G401.6 (cell line): ENCODE results near the gene OCIAD1.
"Not testable (repeated sequence)": the region's sequence is repeated elsewhere in the genome, so short reads cannot be mapped to it uniquely, and the experiment has no call there.

Source experiments
- FAIRE-seq: peaks from 2 replicates; lab custom pipeline; 2012; peaks lifted over from hg19 to GRCh38; lab: Jason Lieb, UNC

OCIAD1 gene, protein sequence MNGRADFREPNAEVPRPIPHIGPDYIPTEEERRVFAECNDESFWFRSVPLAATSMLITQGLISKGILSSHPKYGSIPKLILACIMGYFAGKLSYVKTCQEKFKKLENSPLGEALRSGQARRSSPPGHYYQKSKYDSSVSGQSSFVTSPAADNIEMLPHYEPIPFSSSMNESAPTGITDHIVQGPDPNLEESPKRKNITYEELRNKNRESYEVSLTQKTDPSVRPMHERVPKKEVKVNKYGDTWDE

DNA sequence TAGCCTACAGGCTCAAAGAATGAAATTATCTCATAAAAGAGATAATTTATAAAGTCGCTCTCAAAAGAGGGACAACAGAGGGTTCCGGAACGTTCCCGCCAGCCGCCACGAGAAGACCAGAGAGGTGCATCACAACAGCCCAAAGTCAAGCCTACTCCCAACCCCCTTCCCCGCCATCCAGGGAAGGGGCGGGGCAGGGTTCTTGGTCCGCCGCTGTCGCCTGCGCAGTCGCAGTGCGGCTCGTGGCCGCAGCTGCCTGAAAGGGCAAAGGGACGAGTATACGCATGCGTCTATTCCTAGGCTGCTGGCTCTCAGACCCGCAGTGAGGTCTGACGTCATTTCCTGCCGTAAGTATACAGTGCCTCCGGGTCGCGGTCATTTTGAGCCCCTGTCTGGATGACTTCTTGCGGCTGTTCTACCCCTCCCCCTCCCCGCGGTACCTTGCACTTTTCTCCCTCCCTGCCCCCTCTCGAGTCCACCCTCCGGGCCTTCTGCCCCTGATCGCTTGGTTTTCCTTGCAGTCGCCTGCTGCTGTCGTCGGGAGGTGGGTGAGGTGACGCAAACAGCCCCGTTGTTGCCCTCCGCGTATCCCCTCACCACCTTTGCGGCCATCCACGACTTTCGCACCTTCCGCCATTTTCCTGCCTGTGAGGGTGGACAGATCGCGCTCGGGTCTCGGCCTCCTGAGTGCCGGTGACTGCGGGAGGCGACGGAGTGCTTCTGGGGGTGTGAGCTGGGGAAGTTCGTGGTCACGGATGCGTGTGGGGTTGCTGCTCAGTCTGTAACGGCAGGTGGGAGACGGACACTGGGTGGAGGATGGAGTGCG, at the start of gene OCIAD1:
TSS of gene OCIAD1 (plus strand) at position 383 of the 826 bp plus-strand sequence. CDS start 1,537 bp downstream, outside the sequence.
- peak; percentile 97 for FAIRE-seq

DNA sequence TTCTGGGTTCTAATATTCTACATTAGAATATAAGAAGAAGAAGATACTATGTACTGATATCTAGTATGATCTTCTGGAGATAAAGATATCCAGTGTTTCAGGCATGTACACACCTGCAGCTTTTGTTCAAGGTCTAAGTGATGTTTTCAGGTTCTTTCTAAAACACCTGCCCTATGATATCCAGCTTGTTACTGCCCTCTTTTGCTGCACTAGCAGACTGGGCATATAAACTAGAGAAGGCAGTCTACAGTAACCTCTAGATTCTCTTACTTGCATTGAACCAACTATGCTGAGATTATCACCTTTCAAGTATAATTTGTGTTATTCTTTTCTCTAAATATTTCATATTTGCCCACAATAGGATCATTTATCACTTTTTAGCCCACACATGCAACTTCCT, 48.9 kb upstream of the OCIAD1 start:
- FAIRE-seq, result peak; percentile 31

DNA sequence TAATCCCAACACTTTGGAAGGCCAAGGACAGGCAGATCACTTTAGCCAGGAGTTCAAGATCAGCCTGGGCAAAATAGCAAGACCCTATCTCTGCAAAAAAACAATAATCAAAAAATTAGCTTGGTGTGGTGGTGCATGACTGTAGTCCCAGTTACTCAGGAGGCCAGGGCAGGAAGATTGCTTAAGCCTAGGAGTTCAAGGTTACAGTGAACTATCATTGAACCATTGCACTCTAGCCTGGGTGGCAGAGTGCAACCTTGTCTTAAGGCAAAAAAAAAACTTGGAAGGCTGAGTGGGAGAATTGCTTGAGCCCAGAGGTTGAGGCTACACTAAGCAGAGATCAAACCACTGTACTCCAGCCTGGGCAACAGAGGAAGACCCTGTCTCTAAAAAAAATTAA, 45.6 kb upstream of the OCIAD1 start:
- FAIRE-seq, result no peak

DNA sequence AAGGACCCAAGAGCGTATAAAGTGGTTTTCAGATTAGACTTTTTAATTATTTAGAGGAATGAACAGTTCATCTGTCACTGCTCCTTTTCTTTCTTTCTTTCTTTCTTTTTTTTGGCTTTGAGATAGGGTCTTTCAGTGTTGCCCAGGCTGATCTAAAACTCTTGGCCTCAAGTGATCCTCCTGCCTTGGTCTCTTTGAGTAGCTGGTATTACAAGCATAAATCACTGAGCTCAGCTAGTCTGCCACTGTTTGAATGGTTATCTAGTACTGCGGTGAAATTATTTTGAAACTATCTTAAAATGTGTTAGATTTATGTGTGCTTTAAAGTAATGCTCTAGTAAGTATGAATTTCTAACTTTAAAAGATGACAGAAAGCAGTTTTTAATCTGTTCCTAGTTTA, 44.3 kb upstream of the OCIAD1 start:
- no peak for FAIRE-seq

DNA sequence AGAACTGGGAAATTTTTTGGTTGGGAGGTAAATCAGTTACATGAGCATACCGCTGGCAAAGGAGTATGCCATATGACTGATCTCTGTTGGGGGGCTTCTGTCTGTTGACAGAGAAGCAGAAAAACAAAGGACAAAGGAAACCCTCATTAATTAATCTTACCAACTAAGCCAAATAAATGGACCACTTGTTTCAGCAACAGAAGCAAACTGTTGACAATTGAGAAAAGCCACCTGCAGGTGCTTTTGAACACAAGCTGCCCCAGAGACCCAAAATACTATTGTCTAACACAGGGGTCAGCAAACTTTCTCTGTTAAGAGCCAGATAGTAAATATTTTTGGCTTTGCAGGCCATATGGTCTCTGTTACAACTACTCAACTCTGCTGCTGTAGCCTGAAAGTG, 43.8 kb upstream of the OCIAD1 start:
- no peak for FAIRE-seq

DNA sequence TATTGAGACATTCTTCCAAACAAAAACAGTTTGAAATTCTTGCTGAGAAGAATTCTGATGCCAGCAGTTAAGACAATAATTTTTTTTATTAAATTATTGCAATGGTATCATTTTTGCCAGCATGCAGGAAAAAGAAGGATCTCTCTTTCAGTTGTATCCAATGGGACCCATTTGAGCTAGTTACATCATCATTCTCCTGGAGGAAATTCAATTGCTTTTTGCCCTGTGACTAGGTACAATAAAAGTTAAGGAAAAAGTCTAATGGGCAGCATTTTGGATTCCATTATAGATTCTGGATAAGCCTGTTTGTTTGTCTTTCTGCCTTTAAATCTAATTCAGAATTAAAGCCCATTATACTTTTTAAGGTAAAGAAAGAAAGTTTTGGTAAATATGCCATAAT, 40.3 kb upstream of the OCIAD1 start:
- no peak for FAIRE-seq

DNA sequence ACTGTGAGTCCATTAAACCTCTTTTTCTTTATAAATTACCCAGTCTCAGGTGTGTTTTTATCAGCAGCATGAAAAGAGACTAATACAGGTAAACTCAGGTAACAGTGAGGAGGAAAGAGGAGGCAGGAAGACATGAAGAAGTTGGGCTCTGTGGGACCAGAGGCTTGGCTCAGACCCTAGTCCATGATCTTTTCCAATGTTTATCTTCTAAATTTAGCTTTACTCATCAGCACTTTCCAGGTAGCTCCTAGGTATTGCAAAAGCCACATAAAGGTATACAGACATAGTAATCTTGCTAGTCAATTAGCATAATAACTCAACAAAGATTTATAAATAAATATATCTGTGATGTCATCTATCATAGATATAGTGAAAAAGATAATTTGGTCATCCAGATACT, 39.6 kb upstream of the OCIAD1 start:
- no peak for FAIRE-seq

DNA sequence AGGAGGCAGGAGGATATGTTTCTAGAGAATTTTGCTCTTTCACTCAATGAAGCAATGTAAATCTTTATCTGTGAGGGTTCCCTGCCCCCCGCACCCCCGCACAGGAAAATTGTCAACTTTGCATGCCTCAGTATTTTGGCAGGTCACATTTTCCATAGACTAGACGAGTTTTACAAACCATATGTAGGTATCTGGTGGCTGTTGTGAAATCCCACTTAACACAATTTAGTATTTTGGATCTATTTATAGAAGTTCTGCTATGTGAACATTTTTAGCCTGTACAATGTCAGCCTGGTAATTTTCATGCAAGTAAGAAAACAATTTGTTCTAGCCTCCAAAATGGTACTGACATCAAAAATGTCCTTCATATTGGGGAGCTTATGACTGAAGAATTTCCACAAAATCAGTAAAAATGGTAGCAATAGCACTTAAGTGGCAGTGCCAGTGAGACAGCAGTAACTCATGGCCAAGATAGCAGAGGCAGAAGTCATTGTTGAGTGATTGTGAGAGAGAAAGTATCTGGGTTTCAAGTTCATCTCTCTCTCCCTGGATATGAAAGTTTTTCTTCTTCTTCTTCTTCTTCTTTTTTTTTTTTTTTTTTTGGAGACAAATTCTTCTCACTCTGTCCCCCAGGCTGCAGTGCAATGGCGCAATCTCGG, 38.4 kb upstream of the OCIAD1 start:
- no peak for FAIRE-seq

DNA sequence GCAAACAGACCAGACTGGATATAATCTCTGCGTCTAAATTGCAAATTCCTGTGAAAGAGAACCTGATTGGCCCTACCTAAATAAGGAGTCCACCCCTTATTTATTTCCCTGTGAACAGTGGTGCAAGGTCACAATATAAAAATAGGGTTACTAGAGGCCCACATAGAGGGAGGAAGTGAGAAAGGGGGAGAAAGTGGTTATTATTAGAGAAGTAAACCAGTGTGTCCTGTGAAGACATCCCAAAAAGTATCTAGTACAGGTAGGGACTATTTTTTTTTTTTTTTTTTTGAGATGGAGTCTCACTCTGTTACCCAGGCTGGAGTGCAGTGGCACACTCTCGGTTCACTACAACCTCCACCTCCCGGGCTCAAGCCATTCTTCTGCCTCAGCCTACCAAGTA, 35.8 kb upstream of the OCIAD1 start:
- FAIRE-seq, result no peak

DNA sequence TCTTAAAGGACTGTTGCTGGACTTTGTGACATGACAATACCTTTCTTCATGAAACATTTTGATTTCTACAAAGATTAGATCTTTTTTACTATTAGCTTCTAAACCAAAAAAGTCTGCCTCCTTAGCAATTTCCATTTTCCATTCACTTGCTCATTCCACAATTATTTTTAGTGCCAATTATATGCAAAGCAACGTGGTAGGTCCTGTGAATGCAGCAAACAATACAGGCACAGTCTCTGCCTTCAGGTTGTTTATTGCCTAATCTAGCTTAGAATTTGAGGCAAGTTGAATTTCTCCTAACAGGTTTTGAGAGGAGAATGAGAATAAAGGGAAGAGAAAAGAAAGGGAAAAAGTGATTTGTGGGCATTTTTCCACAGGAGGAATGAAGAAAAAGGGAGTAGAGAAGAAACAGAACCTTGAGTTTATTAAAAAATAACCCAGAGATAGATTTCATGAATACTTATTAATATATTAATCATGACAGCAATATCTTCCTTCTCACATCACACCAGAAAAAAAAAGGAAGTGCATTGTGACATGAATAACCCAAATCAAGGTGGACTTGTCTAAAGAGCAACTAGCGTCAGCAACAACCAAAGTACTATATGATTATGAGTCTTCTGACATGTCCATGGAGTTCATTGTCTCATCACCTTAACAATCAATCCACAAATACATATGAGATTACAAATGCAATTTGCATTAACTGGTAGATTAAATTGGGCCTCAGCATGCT, 34.5 kb upstream of the OCIAD1 start:
- FAIRE-seq, result no peak

DNA sequence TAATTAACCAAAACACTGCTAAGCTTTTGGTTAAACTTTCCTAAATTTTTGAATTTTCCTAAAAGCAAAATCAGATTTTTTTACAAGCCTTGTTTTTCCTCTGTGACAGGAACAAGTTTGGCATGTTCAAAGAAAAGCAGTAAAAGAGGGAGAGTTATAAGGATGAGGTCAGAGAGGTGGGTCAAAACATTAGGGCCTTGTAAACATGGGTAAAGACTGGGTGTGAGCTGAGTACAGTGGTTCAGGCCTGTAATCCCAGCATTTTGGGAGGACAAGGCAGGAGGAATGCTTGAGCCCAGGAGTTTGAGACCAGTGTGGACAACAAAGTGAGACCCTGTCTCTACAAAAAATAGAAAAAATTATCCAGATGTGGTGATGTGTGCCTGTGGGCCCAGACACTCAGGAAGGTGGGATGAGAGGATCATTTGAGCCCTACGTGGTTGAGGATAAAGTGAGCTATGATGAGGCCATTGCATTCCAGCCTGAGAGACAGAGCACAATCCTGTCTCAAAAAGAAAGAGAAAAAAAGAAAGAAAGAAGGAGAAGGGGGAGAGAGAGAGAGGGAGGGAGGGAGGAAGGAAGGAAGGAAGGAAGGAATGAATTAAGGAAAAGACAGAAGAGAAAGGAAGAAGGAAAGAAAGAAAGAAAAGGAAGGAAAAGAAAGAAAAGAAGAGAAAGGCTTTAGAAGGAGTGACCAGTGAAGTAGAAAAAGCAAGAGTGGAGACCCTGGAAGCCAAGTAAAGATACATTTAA, 33.8 kb upstream of the OCIAD1 start:
- no peak for FAIRE-seq

DNA sequence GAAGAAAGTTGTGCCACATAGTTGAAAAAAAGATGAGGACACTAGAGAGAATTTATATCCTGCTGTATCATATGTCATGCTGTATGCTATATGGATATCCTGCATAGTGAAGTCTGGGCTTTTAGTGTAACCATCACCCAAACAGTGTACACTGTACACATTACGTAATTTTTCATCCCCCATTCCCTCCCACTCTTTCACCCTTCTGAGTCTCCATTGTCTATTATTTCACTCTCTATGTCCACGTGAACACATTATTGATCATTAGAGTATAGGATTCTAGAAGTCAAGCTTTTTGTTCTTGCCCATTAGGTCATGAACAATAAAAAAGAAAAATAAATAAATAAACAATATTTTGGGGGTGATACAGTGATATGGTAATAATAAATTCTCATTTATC, 32.8 kb upstream of the OCIAD1 start:
- FAIRE-seq, result no peak

DNA sequence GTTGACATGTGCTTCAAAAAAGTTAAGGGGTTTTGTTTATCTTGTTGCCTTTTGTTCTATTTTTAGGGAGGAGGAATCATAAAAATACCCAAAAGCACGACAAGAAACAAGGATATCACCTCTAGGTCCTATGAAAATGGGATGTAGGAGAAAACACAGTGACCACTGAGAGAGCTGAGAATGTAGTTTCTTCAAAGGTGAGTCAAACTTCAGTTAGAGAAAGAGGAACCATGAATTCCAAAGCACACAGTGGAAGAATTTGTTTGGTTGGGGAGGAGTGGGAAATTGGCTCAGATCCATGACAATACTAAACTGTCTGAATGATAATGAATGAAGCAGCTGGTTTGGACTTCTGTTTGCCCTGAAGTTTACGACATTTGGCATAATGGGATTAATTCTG, 31.7 kb upstream of the OCIAD1 start:
- FAIRE-seq, result no peak

DNA sequence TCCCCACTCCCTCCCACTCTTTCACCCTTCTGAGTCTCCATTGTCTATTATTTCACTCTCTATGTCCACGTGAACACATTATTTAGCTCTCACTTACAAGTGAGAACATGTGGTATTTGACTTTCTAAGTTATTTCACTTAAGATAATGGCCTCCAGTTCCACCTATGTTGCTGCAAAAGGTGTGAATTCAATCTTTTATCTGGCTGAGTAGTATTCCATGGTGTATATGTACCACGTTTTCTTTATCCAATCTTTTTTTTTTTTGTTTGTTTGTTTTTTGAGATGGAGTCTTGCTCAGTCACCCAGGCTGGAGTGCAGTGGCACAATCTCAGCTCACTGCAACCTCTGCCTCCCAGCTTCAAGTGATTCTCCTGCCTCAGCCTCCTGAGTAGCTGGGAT, 30.7 kb upstream of the OCIAD1 start:
- not testable (repeated sequence) for FAIRE-seq

DNA sequence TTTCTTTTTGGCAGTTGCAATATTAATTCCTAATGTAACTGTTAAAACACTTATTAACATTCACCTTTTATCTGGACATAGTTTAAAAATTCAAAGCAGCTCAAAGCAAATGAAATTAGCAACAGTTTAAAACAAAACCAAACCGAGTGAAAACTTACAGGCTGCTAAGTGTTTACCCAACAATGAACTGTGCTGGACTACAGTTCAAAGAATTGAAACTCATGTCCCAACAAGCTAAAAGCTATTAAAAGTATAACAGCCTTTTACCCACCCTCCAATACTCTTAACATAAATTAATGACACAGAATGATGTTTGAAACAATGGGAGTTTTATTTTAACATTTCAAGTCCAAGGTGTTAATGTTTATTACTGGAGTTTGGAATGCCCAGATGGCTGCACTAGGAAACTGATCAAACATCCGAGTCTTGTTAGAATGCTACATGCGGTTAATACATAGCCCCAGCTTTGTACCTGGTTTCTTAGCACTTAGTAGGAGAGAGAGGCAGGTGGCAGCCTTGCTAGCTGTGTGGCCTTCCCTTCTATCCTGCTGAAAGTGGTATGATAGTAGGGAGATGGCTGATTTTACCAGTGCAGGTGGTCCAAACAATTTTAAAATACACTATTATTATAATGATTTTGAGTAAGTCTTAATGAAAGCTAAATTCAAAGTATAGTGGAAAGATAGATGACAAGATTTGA, 29.7 kb upstream of the OCIAD1 start:
- FAIRE-seq, result no peak

DNA sequence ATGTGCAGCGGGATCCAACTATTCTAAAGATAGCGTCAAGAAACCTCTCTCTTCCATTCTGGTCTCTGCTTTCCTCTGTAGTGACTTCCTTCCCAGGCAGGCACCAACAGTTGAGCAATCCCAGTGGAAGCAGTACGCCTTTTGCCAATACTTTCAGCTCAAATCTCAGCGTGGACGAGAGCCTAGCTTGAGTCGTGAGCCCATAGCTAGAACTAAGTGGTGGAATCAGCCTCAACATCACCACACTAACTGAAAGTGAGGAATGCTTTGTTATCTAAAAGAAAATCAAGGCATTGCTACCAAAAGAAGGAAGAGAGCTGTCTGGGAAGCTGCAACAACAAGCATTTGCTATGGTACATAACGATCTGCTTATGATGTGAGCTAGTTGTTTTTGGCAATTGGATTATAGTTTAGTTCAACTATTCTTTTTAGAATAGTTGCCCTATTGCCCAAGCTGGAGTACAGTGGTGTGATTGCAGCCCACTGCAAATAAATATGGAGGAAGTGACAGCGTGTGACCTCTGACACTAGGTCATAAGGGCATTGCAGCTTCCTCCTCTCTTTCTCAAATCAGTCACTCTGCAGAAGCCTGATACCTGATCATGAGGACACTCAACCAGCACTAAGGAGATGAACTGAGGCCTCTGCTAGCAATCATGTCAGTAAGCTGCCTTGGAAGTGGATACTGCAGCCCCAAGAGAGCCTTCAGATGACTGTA, 26.1 kb upstream of the OCIAD1 start:
- no peak for FAIRE-seq

DNA sequence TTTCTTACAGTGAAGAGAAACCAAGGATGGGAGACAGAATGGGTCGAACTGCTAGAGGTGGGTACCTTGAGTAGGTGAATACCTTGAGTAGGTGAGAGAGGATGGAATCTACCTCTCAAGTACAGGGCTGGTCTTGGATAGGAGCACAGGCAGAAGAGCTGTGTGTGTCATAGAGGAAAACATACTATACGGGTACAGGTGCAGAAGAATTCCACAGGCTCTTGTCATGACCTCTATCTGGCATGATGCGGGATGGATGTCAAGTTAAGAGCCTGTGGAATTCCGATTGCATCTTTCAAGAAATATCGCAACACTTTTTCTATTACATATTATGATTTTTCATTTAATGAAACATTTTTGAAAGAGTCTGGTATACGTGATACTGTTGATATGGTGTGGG, 18.0 kb upstream of the OCIAD1 start:
- no peak for FAIRE-seq

DNA sequence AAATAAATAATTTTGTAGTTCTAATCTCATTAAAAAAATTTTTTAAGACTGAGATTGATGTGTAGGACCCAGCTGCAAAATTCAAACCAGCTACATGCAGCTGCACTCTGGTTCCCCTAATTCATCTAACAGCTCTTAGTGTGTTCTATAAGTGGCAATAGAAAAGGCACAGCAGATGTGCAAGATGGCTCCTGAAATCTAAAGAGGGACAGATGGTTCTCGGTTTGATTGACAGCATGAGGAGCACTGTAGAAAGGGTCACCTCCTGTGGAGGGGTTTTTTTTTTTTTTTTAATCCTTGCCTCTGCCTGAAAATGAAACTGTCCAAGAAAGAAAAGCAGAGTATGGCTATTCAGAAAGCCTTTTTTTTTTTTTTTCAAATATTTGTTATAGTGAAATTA, 16.9 kb upstream of the OCIAD1 start:
- no peak for FAIRE-seq

DNA sequence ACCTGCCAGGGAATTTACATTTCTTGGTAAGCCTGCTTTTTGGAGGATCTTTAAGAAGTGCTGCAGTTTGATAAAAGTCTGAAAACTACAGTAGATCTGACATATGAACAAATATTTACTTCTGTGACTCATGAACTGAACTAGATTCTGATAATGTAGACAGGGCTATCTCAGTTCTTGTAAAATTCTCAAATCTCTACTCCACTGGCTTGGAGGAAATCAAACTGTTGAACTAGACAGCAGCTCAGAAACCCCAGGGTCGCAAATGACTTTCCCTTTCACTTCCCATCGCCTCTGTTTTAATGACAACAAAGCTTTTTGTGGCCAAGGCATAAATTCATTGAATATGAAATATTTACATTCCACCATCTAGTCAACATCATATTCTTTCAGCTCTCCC, 15.4 kb upstream of the OCIAD1 start:
- no peak for FAIRE-seq

DNA sequence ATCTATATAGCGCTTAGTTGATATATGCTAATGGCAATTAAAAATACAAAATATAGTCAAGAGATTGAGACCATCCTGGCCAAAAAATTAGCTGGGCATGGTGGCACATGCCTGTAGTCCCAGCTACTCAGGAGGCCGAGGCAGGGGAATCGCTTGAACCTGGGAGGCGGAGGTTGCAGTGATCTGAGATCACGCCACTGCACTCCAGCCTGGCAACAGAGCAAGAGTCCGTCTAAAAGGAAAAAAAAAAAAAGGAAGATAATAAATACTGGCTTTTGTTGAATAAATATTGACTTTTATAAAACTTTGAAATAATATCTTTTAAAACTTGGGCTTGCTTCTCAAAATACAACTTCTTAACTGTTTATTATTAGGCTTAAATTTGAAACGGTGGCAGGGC, 14.6 kb upstream of the OCIAD1 start:
- FAIRE-seq, result not testable (repeated sequence)

DNA sequence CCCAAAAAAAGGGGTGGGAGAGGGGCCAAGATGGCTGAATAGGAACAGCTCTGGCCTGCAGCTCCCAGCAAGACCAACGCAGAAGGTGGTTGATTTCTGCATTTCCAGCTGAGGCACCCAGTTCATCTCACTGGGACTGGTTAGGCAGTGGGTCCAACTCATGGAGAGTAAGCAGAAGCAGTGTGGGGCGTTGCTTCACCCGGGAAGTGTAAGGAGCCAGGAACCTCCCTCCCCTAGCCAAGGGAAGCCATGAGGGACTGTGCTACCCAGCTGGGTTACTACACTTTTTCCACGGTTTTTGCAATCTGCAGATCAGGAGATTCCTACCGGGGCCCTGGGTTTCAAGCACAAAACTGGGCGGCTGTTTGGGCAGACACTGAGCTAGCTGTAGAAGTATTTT, 13.9 kb upstream of the OCIAD1 start:
- no peak for FAIRE-seq
